Left renal cortex interstitium (tissue), 4 donors: ENCODE results near the gene PLK5. TPM values are rescaled to one million over a fixed set of nuclear protein-coding genes. Genes with fewer than 3 reads are reported as not detected.
"Not testable (repeated sequence)": the region's sequence is repeated elsewhere in the genome, so short reads cannot be mapped to it uniquely, and the experiment has no call there.

Experiments used
- DNase-seq, 4 donors: peaks; one replicate each; pipeline ENCODE4 v3.0.0-alpha.2; 2013; ENCODE audit warnings: low read depth in 4 of 4, low spot score in 2 of 4, missing footprints in 1 of 4
- polyA plus RNA-seq, 4 donors: library from polyadenylated mRNA; unstranded; fragments of 120-200 nt; gene quantifications; one replicate each; pipeline ENCODE4 v1.2.1, GENCODE V29; 2013; ENCODE audit not compliant: insufficient read length in 4 of 4

PLK5 gene
- polyA plus RNA-seq, 4 donors: 0.06 to 0.46 (median 0.43) TPM

DNA sequence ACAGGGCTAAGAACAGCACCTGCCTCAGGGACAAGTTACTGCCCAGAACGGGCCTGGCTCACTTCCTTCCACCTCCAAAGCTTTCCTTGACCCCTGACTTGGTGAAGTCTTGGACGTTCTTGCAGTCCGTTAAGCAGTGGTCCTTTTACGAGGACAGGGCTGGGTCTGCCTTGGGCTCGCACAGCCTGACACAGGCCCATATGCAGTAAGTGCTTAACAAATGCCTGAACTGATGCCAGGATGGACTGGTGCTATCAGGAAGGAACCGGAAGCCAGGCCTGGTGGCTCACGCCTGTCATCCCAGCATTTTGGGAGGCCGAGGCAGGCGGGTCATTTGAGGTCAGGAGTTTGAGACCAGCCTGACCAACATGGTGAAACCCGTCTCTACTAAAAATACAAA lies 1.8 kb upstream of the PLK5 start:
- no peak for DNase-seq

DNA sequence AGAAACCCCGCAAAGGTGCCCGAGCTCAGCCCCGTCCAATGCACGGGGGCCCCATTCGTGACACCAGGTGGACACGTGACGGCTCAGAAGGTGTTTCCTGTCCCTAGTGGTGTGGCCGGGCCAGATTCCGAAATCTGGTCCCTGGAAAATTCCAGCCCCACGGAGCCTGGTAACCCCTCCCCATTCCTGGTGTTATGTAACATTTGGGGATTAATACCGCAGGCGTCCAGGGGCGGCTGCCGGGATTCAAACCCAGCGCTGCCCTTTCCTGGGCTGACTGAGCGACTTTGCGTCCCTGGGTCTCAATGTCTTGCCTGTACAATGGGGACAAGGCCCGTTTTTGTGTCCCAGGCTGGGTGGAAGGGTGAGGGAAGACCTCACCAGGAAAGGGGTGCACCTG lies 1.0 kb upstream of the PLK5 start:
- DNase-seq: no peak

DNA sequence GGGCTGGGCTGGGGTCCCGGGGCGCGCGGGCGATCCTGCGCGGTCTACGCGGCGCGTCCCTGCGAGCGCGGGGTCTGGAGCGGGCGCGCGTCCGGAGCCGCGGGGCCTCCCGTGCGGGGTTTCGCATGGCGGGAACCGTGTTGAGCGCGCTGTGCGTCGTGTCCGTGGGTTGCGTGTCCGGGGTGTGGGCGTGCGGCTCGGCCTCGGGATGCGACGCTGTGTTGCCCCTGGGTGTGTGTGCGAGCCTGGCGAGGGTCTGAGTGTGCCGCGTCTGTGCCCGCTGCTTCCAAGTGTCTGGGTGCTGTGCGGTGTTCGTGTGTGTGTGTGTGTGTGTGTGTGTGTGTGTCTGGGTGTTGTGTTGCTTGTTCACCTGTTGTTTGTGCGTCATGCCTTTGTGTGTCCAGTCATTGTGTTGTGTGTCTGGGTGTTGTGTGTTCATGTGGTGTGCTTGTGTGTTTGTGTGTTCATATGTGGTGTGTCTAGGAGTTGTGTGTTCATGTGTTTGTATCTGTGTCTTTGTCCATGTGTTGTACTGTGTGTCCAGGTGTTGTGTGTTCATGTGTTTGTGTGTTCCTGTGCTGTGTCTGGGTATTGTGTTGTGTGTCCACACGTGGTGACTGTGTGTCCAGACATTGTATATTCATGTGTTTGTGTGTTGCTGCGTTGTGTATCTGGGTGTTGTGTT lies 552 bp downstream of the PLK5 start:
- no peak for DNase-seq

DNA sequence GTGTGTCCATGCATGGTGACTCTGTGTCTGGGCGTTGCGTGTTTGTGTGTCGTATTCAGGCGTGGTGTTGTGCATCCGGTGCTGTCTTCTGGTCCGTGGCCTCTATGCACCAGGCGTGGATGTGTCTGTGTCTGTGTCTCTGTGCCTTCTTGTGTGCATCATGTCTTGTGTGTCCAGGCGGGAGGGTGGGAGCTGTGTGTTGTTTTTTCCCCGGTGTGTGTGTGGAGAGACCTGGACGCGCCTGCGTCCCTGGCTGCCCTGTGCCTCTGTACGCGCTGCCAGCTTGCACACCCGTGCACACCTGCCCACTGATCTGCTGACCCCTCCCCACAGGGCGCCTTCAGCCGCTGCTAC lies 1.1 kb downstream of the PLK5 start:
- DNase-seq: no peak

DNA sequence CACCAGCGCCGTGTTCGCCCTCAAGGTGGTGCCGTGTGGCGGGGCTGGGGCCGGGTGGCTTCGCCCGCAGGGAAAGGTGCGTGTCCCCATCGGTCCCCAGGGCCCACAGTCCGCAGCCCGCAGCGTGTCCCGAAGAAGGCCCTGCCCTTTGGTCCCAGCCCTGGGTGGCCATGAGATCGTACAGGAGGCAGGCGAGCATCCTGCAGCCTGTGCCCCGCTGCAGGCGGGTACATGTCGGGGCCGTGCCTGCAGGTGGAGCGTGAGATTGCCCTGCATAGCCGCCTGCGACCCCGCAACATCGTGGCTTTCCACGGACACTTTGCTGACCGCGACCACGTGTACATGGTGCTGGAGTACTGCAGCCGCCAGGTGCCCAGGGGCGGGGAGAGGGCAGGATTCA lies 1.5 kb downstream of the PLK5 start:
- DNase-seq: no peak

DNA sequence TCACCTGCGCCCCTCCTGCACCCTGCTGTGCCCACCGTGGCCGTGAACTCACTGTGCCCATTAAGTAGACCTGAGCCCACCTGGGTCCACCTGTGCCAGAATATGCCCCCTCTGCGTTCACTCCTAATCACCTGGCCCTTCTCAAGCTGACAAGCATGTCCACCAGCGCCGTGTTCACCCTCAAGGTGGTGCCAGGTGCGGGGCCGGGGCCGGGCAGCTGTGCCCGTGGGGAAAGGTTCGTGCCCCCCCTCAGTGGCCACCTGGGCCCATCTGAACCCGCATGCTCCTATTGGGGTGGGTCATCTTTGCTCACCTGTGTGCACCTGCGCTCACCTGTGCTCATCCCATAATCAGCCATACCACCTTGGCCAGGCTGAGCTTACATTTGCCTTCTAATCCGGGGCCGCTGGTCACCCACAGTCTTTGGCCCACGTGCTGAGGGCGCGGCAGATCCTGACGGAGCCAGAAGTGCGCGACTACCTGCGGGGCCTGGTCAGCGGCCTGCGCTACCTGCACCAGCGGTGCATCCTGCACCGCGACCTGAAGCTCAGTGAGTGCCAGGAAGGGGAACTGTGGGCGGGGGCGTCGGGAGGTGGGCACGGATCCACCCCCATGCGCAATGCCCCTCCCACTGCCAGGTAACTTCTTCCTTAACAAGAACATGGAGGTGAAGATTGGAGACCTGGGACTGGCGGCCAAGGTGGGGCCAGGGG lies 2.3 kb downstream of the PLK5 start:
- no peak for DNase-seq

DNA sequence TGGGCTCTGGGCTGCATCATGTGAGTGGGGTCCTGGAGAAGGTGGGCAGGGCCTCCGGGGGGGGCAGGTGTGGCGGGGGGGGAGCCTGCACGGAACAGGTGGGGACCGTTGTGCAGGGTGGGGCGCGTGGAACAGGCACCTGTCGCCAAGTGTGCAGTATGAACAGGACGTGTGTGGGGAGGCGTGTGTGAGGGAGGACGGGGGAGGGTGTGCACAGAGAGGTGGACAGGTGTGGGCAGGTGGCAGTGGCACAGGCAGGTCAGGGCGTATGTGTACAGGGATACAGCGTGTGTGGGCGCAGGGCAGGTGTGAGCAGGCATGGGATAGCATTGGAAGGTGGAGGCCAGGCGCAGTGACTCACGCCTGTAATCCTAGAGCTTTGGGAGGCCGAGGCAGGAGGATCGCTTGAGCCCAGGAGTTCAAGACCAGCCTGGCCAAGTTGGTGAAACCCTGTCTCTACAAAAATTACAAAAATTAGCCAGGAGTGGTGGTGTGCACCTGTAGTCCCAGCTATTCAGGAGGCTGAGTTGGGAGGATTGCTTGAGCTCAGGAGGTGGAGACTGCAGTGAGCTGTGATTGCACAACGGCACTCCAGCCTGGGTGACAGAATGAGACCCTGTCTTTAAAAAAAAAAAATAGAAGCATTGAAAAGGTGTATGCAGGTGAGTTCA lies 3.2 kb downstream of the PLK5 start:
- no peak for DNase-seq

DNA sequence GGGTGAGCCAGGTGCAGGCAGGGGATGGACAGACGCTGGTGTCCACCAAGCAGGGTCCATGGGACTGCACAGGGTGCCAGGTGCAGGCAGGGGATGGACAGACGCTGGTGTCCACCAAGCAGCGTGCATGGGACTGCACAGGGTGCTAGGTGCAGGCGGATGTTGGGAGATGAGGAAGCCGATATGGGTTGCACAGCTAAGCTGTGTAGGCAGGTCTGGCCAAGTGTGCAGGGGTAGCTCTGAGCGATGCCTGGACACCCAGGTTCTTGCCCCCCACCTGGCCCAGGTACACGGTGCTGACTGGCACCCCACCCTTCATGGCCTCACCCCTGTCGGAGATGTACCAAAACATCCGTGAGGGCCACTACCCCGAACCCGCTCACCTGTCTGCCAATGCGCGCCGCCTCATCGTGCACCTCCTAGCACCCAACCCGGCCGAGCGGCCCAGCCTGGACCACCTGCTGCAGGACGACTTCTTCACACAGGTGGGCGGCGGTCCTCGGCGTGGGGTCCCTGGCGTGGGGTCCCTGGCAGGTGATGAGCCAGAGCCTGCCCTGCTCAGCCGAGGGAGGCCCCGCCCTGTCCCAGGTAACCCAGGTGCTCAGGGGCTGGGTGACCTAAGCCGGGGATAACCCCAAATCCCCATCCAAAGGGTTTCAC lies 3.9 kb downstream of the PLK5 start:
- DNase-seq: no peak

DNA sequence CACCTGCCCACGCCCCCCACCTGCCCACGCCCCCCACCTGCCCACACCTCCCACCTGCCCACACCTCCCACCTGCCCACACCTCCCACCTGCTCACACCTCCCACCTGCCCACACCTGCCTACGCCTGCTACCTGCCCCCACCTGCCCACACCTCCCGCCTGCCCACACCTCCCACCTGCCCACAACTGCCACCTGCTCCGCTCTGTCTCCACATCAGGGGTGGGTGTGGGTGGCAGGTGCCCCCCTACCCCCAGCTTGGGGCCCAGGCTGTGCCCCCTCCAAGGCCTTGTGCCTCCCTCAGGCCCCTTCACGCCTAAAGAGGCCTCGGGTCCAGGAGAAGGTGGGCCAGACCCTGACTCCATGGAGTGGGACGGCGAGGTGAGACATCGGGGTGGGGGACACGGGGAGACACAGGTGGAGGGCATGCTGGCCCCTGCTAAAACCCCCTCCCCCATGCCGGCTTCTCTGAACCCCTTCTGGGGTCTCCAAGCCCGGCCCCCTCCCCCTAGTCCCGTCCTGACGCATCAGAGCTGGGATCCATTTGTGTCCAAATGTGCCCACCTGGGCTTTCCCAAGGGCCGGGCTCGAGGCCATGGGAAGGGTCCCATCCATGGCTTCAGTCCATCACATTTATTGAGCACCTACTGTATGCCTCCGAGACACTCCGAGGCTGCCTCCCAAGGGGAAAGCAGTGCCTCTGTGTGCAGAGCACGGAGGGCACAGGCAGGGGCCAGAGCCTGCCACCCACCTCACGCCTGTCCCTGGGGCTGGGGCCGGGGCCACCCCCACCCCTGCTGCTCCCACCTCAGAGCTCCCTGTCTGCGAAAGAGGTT lies 4.9 kb downstream of the PLK5 start:
- no peak for DNase-seq

DNA sequence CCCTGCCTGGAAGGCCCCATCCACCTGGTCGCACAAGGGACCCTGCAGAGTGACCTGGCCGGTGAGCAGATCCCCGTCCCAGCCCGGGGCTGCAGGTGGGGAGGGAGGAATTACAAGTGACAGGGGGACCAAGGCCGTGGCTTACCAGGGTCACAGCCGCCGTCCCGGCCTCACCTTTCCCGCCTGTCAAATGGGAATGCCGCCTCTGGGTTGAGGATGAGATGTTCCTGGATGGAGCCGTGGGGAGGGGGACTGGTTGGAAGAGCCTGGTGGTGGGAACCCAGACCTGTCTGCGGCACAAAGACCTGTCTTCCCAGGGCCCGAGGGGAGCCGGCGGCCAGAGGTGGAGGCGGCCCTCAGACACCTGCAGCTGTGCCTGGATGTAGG lies 5.5 kb downstream of the PLK5 start:
- DNase-seq: no peak

DNA sequence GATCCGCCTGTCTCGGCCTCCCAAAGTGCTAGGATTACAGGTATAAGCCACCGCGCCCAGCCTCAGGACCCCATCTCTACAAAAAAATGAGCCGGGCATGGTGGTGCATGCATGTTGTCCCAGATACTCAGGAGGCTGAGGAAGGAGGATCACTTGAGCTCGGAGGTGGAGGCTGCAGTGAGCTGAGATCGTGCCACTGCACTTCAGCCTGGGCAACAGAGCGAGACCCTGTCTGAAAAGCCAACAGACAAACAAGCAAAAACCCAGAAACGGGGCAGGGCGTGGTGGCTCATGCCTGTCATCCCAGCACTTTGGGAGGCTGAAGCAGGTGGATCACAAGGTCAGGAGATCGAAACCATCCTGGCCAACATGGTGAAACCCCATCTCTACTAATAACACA lies 7.0 kb downstream of the PLK5 start:
- DNase-seq: not testable (repeated sequence)

DNA sequence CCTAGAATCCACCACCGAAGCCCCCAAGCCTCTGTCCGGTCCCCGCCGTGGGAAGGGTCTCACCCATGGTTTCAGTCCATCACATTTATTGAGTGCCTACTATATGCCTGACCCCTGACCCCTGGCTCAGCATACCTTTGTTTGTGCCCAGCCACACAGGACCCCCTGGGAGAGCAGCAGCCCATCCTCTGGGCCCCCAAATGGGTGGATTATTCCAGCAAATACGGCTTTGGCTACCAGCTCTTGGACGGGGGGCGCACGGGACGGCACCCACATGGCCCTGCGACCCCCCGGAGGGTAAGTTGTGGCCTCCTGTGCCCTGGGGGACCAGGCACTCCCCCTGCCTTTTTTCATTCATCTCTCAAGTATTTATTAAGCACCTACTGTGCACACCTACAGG lies 7.7 kb downstream of the PLK5 start:
- DNase-seq: no peak

DNA sequence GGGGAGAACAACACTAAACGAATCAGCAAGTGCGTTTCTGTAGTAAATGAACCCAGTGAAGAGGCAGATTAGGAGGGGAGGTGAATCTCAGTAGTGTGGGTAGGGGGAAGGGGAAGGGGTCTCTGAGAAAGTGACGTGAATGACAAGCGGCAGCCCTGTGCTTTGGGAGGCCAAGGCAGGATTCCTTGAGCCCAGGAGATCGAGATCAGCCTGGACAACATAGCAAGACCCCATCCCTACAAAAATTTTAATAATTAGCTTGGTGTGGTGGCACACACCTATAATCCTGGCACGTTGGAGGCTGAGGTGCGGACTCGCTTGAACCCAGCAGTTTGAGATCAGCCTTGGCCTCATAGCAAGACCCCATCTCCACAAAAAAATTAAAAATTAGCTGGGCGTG lies 8.1 kb downstream of the PLK5 start:
- DNase-seq: no peak

DNA sequence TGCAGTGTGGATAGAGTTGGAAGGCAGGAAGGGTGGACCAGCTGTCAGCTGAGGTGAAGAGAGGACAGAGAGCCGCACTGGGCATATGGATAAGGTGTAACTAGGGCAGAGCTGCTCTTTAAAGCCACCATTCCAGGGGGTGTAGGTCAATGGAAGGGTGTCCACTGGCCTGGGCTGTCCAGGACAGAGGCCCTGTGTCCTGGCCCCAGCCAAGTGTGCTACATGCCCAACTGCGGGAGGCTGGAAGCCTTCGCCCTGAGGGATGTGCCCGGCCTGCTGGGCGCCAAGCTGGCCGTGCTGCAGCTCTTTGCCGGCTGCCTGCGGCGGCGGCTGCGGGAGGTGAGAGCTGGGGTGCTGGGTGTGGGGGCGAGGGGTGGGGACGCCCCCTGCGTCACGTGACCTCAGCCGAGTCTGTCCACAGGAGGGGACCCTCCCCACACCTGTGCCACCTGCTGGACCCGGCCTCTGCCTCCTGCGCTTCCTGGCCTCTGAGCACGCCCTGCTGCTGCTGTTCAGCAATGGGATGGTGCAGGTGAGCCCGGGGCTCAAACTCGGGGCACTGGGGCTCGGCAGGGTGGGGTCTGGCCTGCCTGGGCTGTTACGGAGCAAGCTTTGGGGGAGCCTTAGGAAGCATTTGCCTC lies 9.8 kb downstream of the PLK5 start:
- no peak for DNase-seq

DNA sequence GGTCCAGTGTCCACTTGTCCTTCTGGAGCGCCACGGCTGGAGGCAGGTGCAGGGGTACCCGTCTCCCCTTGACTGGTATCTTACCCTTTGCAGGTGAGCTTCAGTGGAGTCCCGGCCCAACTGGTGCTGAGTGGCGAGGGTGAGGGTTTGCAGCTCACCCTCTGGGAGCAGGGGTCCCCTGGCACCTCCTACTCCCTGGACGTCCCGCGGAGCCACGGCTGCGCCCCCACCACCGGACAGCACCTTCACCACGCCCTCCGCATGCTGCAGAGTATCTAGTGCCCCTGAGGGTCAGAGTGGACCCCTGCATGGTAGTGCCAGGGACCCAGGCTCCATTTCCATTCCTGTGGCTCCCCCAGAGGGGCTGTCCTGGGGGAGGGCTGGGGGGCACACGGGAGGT lies 11.1 kb downstream of the PLK5 start:
- no peak for DNase-seq

DNA sequence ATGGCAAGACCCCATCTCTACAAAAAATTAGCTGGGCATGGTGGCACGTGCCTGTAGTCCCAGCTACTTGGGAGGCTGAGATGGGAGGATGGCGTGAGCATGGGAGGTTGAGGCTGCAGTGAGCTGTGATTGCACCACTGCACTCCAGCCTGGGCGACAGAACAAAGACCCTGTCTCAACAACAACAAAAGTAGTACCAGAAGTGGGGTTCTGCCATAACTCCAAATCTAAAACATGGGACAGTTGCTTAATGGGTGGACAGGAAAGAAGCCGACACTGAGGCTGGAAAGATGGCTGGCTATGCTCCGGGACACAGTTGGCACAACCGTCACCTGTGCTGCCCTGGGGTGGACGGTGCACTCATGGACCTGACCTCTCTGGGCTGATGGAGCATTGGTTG lies 11.8 kb downstream of the PLK5 start:
- not testable (repeated sequence) for DNase-seq

DNA sequence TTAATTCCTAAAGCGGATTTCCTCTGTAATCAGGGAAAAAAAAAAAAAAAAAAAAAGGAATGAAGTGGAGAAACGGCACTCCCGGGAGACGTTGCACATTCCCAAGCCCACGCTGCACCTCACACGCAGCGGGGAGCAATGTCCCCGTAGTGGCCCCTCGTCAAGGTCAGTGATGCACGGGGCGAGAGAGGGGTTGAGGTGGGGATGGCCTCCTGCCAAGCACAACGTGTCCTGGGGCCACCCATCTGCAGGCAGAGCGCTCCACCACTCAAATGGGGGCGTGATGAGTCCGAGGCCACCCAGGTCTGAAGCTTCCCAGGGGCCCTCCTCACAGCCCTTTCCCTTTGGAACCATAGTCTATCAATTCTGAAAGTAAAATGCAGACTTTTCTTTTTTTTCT lies 15.1 kb downstream of the PLK5 start:
- DNase-seq: no peak

DNA sequence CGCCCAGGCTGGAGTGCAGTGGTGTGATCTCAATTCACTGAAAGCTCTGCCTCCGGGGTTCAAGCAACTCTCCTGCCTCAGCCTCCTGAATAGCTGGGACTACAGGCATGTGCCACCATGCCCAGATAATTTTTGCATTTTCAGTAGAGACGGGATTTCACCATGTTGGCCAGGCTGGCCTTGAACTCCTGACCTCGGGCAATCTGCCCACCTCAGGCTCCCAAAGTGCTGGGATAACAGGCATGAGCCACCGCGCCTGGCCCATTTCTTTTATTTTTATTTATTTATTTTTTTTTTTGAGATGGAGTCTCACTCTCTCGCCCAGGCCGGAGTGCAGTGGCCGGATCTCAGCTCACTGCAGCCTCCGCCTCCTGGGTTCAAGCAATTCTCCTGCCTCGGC lies 15.9 kb downstream of the PLK5 start:
- DNase-seq: not testable (repeated sequence)

DNA sequence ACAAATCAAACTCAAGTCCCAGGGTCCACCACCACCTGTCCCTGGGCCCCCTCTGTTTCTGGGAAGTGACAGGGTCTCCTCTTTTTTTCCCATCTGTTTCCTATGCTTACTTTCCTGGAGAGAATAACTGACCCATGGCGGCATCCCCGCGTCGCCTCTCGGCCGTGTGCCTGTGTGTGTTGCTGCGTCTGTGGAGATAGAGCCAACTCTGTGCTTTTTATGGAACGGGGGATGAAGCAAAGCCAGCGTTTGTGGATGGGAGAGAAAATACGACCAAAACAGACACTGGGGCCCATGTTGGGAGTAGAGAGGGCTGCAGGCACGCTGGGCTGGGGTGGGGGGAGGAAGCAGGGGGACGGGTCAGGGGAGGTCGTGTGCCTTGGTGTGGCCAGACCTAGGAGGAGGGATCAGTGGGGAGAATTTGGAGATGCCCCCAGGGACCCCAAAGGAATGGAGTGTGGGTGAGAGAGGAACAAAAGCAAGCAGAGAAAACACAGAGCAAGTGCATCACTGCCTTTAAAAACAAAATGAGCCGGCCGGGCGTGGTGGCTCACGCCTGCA lies 16.6 kb downstream of the PLK5 start:
- no peak for DNase-seq
